Kidney tubule cell (primary cell): ENCODE measurements around the gene CPNE4.
A peak's percentile ranks its signal among the peaks of the same experiment; 100 is the strongest.

Experiments used
- DNase-seq: peaks from one replicate; pipeline ENCODE4 v3.0.0-alpha.2; 2018; ENCODE audit warnings: low spot score

The CPNE4 gene

GRCh38 chr3:131880948-131881347 lies 153.9 kb downstream of the CPNE4 start:
- no peak for DNase-seq

GRCh38 chr3:131868203-131868602 lies 166.6 kb downstream of the CPNE4 start:
- DNase-seq, result no peak

- no peak for DNase-seq
Observed at GRCh38 chr3:131856171-131856570, 178.6 kb downstream of the CPNE4 start.

DNA sequence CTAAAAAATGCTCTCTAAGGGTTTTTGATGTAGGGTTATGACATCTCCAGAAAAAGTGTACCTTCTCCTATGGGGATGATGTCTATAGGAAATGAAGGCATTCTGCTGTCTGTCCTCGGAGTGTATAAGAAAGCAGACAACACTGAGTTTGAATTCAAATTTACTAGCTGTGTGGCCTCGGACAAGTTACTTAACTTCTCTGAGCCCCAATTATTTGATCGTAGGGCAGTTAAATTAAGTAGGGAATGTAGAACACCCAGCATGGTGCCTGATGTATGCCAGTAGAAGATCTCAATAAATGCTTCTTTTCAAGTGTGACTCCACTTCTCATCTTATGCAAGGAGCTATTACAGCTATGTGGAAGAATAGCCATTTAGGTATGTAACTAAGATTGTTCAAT lies 184.6 kb downstream of the CPNE4 start:
- DNase-seq, result no peak

GRCh38 chr3:131849616-131850015 lies 185.2 kb downstream of the CPNE4 start:
- no peak for DNase-seq

DNA sequence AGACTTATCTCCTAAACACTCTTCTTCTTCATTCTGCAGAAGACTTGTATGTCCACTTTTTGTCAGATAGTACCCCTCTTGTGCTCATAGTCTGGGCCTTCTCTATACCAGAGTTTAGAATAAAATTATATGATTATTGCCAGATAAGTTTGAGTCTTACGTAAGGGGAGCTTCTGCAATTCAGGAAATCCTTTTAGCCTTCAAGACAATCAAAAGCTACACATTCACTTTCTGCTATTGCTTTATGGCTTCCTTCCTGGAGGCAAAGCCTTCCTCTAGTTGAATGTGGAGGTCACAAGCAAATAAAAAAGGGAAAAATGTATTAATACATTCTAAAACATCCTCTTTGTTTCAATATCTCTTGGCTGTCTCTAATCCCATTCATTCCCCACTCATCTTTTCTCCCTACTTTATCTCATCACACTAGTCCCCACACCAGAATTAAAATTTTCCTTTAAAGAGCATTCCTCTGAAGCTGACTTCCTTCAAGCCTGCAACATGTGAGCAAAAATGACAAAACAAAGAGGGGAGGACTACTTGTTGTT lies 186.8 kb downstream of the CPNE4 start:
- DNase-seq, result no peak

GRCh38 chr3:131846296-131846924 lies 188.4 kb downstream of the CPNE4 start:
- DNase-seq, result no peak

DNA sequence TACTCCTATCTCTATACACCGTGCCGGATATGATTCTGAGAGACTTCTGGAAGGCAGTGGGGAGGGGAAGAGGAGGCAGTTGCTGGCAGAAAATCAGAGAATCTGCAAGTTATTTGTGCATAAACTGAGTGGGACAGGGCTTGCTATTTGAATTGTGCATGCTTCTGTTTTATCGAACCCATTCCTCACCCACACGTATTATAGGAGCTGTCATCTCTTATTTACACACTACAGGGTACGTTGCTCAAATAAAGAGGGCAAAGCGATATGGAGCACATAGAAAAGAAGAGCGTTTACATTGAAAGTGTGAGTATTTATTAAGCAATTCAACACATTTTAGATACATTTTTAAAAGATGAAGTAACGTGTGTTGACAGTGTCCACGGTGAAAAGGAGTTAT lies 191.6 kb downstream of the CPNE4 start:
- no peak for DNase-seq

GRCh38 chr3:131840156-131840797 lies 194.5 kb downstream of the CPNE4 start:
- peak; percentile 25 for DNase-seq

- DNase-seq, result no peak
Observed at GRCh38 chr3:131835906-131836305, 198.9 kb downstream of the CPNE4 start.

DNA sequence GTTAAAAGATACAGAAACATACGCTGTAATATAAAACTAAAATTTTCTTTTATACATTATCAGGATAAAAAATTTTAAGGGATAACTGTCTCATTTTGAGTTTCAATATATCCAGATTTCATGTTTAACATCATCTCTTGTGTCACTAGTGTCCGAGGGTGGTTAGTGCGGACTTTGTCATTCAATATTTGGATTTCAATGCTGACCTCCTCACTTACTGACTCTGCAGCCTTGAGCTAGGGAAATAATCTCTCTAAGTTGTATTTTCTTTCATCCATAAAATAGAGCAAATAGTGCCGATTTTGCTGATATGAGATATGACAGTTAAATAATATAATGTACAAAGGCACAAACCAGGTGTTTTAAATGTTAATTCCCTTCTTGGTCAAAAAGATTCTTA lies 203.2 kb downstream of the CPNE4 start:
- no peak for DNase-seq

GRCh38 chr3:131821191-131821762 lies 213.5 kb downstream of the CPNE4 start:
- no peak for DNase-seq

- DNase-seq, result no peak
Observed at GRCh38 chr3:131819381-131820055, 215.3 kb downstream of the CPNE4 start.

DNA sequence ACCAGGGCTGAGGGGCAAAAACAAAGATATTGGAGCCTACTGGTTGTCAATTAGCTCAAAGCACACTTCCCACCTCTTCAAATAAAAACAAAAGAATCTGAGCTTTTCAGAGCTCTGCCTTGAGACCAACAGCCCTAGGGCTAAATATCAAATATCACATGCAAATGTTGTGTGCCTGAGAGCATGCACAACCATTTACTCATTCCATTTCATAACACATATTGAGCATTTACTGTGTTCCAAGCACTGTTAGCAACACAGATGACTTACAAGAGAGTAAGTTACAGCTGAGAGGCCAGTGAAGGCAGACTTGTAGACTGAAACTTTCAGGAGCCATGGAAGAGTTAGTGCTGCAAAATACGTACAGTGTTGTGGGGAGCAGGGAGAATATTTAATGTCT lies 222.4 kb downstream of the CPNE4 start:
- no peak for DNase-seq

- no peak for DNase-seq
Observed at GRCh38 chr3:131811481-131811880, 223.3 kb downstream of the CPNE4 start.

DNA sequence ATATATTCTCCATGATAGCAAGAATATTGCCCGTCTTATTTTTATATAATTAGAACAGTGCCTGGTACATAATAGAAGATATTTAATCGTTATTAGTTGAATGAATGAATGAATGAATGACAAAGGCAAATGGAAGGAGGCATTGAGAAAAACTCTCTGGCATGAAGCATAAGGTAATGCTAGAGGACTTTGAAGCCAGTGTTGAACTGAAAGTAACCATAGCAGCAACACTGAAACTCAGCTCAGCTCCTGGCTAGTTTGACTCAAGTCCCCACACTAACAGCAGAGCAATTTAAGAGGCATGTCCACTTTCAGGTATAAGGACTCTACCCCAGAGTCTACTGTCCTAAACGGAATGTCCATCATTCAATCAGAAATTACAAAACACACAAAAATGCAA lies 227.0 kb downstream of the CPNE4 start:
- DNase-seq, result no peak

GRCh38 chr3:131806736-131807135 lies 228.1 kb downstream of the CPNE4 start:
- DNase-seq, result no peak

GRCh38 chr3:131804565-131805133 lies 230.2 kb downstream of the CPNE4 start:
- peak; percentile 12 for DNase-seq

DNA sequence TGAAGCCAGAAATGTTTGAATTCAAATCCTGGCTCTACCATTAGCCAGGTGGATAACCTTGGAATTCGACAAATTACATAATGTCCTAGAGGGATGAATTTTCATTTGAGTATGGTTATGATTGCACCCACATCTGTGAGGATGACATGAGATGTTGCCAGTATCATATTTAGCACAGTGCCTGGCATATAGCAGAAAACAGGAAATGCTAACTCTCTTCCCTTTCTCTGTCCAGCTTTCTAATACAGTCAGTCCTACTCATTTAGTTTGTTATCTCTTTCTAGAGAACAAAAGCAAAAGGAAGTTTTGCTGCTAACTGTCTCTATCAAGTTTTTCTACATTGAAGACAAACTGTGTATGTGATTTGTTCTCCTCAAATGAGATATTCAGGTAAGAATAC lies 231.7 kb downstream of the CPNE4 start:
- DNase-seq, result no peak

DNA sequence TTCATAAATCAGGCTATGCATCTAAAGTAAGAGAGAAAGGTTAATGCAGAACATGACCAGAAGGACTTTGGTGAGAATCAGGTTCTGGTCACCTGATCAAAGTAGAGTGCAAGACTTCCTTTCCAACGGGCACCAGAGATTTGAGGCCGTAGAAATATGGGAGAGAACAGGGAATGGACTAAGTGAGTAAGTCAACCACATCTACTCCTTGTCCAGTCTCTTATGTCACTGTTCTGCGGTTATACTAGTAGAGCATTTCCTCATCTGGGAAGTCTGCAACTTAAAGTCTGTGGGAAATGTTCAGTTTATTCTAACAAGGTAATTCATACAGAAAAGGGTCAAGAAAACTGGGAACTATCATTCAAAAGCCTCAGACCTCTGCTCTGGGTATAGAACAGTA lies 232.8 kb downstream of the CPNE4 start:
- DNase-seq, result no peak

GRCh38 chr3:131801566-131801965 lies 233.2 kb downstream of the CPNE4 start:
- no peak for DNase-seq

- DNase-seq, result no peak
Observed at GRCh38 chr3:131797776-131798175, 237.0 kb downstream of the CPNE4 start.
